Lung (tissue), 12 donors: ENCODE results near the gene SLC29A3. TPM values are rescaled to one million over a fixed set of nuclear protein-coding genes. Genes with fewer than 3 reads are reported as not detected.

Source experiments
- ATAC-seq: fragments of 200-7000 bp; cut with Tn5 transposase; one replicate; pipeline ENCODE4 v1.9.1; 2020; ENCODE audit warnings: moderate number of reproducible peaks; ENCODE audit not compliant: insufficient read depth, low FRiP score
- DNase-seq, 3 donors: peaks; one replicate each; pipeline ENCODE4 v3.0.0-alpha.2; 2013 to 2017
- H3K27ac ChIP-seq, 2 donors: one replicate each; pipeline ENCODE4 v1.5.1; 2013; ENCODE audit warnings: mild to moderate bottlenecking in 2 of 2, moderate library complexity in 2 of 2, control low read depth in 1 of 2, inconsistent platforms in 1 of 2, low read depth in 1 of 2, low read length in 1 of 2
- H3K27me3 ChIP-seq, 3 donors: one replicate each; pipeline ENCODE4 v1.5.1; 2013; ENCODE audit warnings: low read length in 2 of 3; ENCODE audit not compliant: control insufficient read depth in 3 of 3, insufficient read depth in 3 of 3
- H3K36me3 ChIP-seq, 4 donors: one replicate each; pipeline ENCODE4 v1.5.1; 2013; ENCODE audit warnings: low read length in 4 of 4, mild to moderate bottlenecking in 1 of 4, moderate library complexity in 1 of 4; ENCODE audit not compliant: control insufficient read depth in 4 of 4, insufficient read depth in 4 of 4
- H3K4me1 ChIP-seq, 5 donors: one replicate each; pipeline ENCODE4 v1.5.1; 2013; ENCODE audit warnings: low read length in 5 of 5, mild to moderate bottlenecking in 2 of 5, moderate library complexity in 1 of 5; ENCODE audit not compliant: control insufficient read depth in 5 of 5, insufficient read depth in 5 of 5
- H3K4me3 ChIP-seq: one replicate; pipeline ENCODE4 v1.5.1; 2013; ENCODE audit warnings: mild to moderate bottlenecking, control low read depth, moderate library complexity
- H3K9ac ChIP-seq, 2 donors: one replicate each; pipeline ENCODE4 v1.5.1; 2013; ENCODE audit warnings: low read length in 2 of 2, control low read depth in 1 of 2; ENCODE audit not compliant: insufficient read depth in 1 of 2
- H3K9me3 ChIP-seq, 4 donors: one replicate each; pipeline ENCODE4 v1.5.1; 2013; ENCODE audit warnings: low read length in 3 of 4, mild to moderate bottlenecking in 1 of 4, moderate library complexity in 1 of 4; ENCODE audit not compliant: control insufficient read depth in 4 of 4, insufficient read depth in 3 of 4
- CTCF ChIP-seq: IDR thresholded peaks from 2 replicates; pipeline ENCODE4 v1.5.1; 2012; ENCODE audit warnings: mild to moderate bottlenecking; ENCODE audit errors: control extremely low read depth, extremely low read depth
- WGBS, 2 donors: extraction: QIAGEN DNeasy Blood & Tissue Kit; methylation state at CpG; one replicate each; pipeline ENCODE4 v1.1.7; 2013; 5-methylcytosine and 5-hydroxymethylcytosine counted together
- polyA plus RNA-seq, 2 donors: library from polyadenylated mRNA; stranded (reverse); fragments of 200-250 nt; gene quantifications; one replicate each; pipeline ENCODE4 v1.2.1, GENCODE V29; 2013
- total RNA-seq, 2 donors: library from RNA; depleted of rRNA in 1 of 2; stranded (reverse); fragments of >200 nt in 1 of 2; gene quantifications; one replicate each; pipeline ENCODE4 v1.2.1, GENCODE V29; 2014 to 2021
- donor health status: control.
- donor health status: control.
- donor health status: Bipolar disorder and iron deficiency.
- donor health status: healthy.
- donor health status: DM: yes; HTN: yes; CAD: no.

The SLC29A3 gene
- total and polyA plus RNA-seq, 4 donors = 4.9 to 9.6 (median 5.4) TPM

- no peak overlapping the region for H3K4me3 ChIP-seq
- H3K27me3 ChIP-seq = peaks cover 0 to 40% (median 19%) of the 10 kb centered on the region in 3 donors
- 91 to 92% methylated on average over 4 of the region's 4 CpGs for WGBS, 2 donors
- DNase-seq (no peak), ATAC-seq (no peak)
- H3K27ac ChIP-seq = no peak overlapping the region
- peaks cover 0 to 17% (median 8%) of the 10 kb centered on the region in 5 donors for H3K4me1 ChIP-seq
- no peak for TF ChIP-seq CTCF
- H3K9me3 ChIP-seq = no peaks in the 10 kb centered on the region
- H3K9ac ChIP-seq = no peak overlapping the region
- H3K36me3 ChIP-seq = no peaks in the 10 kb centered on the region
Observed at GRCh38 chr10:71395621-71396020, 76.6 kb downstream of the SLC29A3 start.

- peak; percentile 80 to 84 (median 83) for DNase-seq
- ATAC-seq = peak; percentile 50
- Histone ChIP-seq H3K36me3 (no peaks in the 10 kb centered on the region), H3K4me3 (no peak overlapping the region), H3K27ac (no peak overlapping the region), H3K9ac (no peak overlapping the region), H3K9me3 (no peaks in the 10 kb centered on the region), H3K4me1 (peaks cover 0 to 12% (median 6%) of the 10 kb centered on the region in 5 donors), H3K27me3 (peaks cover 0 to 40% (median 19%) of the 10 kb centered on the region in 3 donors)
- WGBS, 2 donors = 22% methylated on average over 30 to 46 of the region's 46 CpGs
- TF ChIP-seq CTCF = peak; percentile 3
Observed at GRCh38 chr10:71396084-71396710, 77.1 kb downstream of the SLC29A3 start.

GRCh38 chr10:71396711-71397295 lies 77.7 kb downstream of the SLC29A3 start, which contains the start of gene CDH23:
CDH23 (plus strand) TSS chr10:71396920; CDS start chr10:71439832, 42,912 bp downstream.
- DNase-seq (peak in 2 of 3 donors; percentile 49 to 63), ATAC-seq (peak; percentile 35)
- Histone ChIP-seq H3K27ac (no peak within 1 kb of the TSS), H3K9me3 (no peaks in the 10 kb centered on the region), H3K4me3 (peak within 1 kb of the TSS; percentile 18), H3K4me1 (peaks cover 0 to 12% (median 6%) of the 10 kb centered on the region in 5 donors), H3K9ac (no peak within 1 kb of the TSS), H3K27me3 (peaks cover 0 to 40% (median 19%) of the 10 kb centered on the region in 3 donors), H3K36me3 (no peaks in the 10 kb centered on the region)
- no peak for TF ChIP-seq CTCF
- 0 to 1% methylated on average over 36 to 91 of the region's 91 CpGs for WGBS, 2 donors
